GM18508 (cell line): Measurements from ENCODE around the gene NCOA1.
"Not testable (repeated sequence)": the region's sequence is repeated elsewhere in the genome, so short reads cannot be mapped to it uniquely, and the experiment has no call there.

Experiments used
- ATAC-seq: cut with Tn5 transposase; IDR thresholded peaks from one replicate; pipeline ENCODE4 v1.9.1; 2021; ENCODE audit warnings: moderate number of reproducible peaks; ENCODE audit not compliant: insufficient read depth, unreplicated experiment

Gene NCOA1

GRCh38 chr2:24531610-24532009 is 40.6 kb downstream of the NCOA1 start:
- not testable (repeated sequence) for ATAC-seq

- ATAC-seq = not testable (repeated sequence)
Observed at GRCh38 chr2:24532057-24532456, 41.0 kb downstream of the NCOA1 start.

- ATAC-seq = not testable (repeated sequence)
Observed at GRCh38 chr2:24533574-24533973, 42.5 kb downstream of the NCOA1 start.

GRCh38 chr2:24538720-24539119 is 47.7 kb downstream of the NCOA1 start:
- ATAC-seq = no peak

GRCh38 chr2:24539258-24539657 is 48.2 kb downstream of the NCOA1 start:
- ATAC-seq = no peak

- ATAC-seq = no peak
Observed at GRCh38 chr2:24540011-24540477, 49.0 kb downstream of the NCOA1 start.

- no peak for ATAC-seq
Observed at GRCh38 chr2:24541621-24542020, 50.6 kb downstream of the NCOA1 start.

- ATAC-seq = no peak
Observed at GRCh38 chr2:24542269-24542872, 51.3 kb downstream of the NCOA1 start.

GRCh38 chr2:24543252-24543651 is 52.2 kb downstream of the NCOA1 start:
- no peak for ATAC-seq

GRCh38 chr2:24544456-24545115 is 53.5 kb downstream of the NCOA1 start:
- no peak for ATAC-seq

- no peak for ATAC-seq
Observed at GRCh38 chr2:24546669-24547068, 55.6 kb downstream of the NCOA1 start.

- ATAC-seq = no peak
Observed at GRCh38 chr2:24548058-24548457, 57.0 kb downstream of the NCOA1 start.

- not testable (repeated sequence) for ATAC-seq
Observed at GRCh38 chr2:24550301-24550700, 59.2 kb downstream of the NCOA1 start.

GRCh38 chr2:24551016-24551415 is 60.0 kb downstream of the NCOA1 start:
- ATAC-seq = no peak

GRCh38 chr2:24552836-24553235 is 61.8 kb downstream of the NCOA1 start:
- no peak for ATAC-seq

GRCh38 chr2:24558781-24559472 is 67.9 kb downstream of the NCOA1 start:
- ATAC-seq = no peak

- no peak for ATAC-seq
Observed at GRCh38 chr2:24559473-24560113, 68.5 kb downstream of the NCOA1 start.

GRCh38 chr2:24565537-24565936 is 74.5 kb downstream of the NCOA1 start:
- ATAC-seq = no peak

GRCh38 chr2:24566209-24566608 is 75.2 kb downstream of the NCOA1 start:
- ATAC-seq = no peak

- ATAC-seq = no peak
Observed at GRCh38 chr2:24566630-24567029, 75.6 kb downstream of the NCOA1 start.

GRCh38 chr2:24568551-24568950 is 77.5 kb downstream of the NCOA1 start:
- no peak for ATAC-seq
